ENCODE results near the gene TUBA8.
"Not testable (repeated sequence)": the region's sequence is repeated elsewhere in the genome, so short reads cannot be mapped to it uniquely, and the experiment has no call there.

TUBA8 gene

DNA sequence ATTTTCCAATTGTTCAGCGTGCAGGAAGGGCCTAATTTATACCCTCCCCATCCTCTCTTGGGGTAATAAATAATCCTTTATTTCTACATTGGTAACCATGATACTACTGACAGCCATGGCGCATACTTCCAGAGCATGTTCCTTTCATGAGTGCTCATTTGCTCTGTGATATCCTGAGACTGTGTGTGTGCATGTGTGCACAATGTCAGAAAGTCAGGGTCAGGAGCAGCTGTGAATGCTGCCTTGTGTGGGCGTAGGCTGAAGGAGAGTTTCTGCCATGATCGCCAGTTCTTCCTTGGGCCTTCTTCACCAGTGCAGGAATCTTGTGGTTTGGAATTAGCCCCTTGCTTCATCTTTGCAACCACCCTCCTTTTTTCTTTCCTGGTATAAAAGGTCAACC is 10.2 kb downstream of the TUBA8 start:
- no peaks in the 10 kb centered on the region for H3K4me1 ChIP-seq (ENCODE audit: insufficient read depth, low read length)

DNA sequence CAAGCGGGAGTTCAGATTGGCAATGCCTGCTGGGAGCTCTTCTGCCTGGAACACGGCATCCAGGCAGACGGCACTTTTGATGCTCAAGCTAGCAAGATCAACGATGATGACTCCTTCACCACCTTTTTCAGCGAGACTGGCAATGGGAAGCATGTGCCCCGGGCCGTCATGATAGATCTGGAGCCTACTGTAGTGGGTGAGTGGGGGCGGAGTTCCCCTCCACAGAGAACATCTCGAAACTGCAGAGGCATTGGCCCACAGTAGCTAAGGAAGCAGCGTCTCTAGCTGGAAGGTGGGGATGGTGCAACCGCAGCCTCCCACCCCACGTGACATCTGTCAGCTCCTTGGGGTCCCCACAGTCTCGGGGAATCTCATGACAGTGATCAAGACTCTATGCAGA is 10.9 kb downstream of the TUBA8 start:
- H3K27ac ChIP-seq (ENCODE audit: low read depth, low read length), result no peak overlapping the region
- H3K4me1 ChIP-seq (ENCODE audit: insufficient read depth, low read length), result no peaks in the 10 kb centered on the region

More for the DNA sequence above, 10.2 kb downstream of the TUBA8 start:
- Histone ChIP-seq H3K27ac (ENCODE audit: low read depth, low read length) (no peak overlapping the region), H3K9me3 (ENCODE audit: low read length) (no peaks in the 10 kb centered on the region), H3K4me3 (ENCODE audit: low read depth in 1 of 2, low read length in 2 of 2) (no peak overlapping the region), H3K27me3 (ENCODE audit: control insufficient read depth in 1 of 2, insufficient read depth in 2 of 2, low read length in 2 of 2) (no peaks in the 10 kb centered on the region), H3K9ac (ENCODE audit: low read length) (no peak overlapping the region), H3K36me3 (ENCODE audit: insufficient read depth, low read length) (no peaks in the 10 kb centered on the region)

DNA sequence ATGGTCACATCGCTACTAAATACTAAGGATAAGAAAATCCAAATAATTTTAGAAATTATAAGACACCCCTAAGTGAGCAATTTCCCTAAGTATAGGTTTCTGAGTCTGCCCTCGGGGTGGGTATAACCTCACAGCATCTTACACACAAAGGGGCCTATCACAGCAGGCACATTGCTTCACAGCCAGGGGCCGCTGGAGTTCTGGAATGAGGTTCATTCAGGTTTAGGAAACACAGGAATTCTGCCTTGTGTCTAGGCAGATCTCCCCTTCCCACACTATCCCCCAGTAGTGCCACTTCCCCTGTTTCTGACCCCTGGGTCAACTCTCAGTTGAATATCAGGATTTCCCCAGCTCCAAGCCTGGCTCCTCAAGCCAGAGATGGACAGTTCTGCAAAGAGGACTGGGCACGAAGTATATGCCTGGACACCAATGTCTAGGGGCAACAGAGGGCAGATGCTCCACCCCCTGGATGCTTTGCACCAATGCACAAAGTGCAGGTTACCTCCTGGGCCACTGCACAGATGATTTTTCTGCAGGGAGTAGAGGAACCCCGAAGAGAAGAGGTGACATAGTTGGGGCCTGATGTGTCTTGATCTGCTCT is 11.4 kb downstream of the TUBA8 start:
- Histone ChIP-seq H3K9ac (ENCODE audit: low read length) (no peak overlapping the region), H3K4me3 (ENCODE audit: low read depth in 1 of 2, low read length in 2 of 2) (no peak overlapping the region), H3K27me3 (ENCODE audit: control insufficient read depth in 1 of 2, insufficient read depth in 2 of 2, low read length in 2 of 2) (no peaks in the 10 kb centered on the region), H3K4me1 (ENCODE audit: insufficient read depth, low read length) (no peaks in the 10 kb centered on the region), H3K36me3 (ENCODE audit: insufficient read depth, low read length) (no peaks in the 10 kb centered on the region), H3K27ac (ENCODE audit: low read depth, low read length) (no peak overlapping the region), H3K9me3 (ENCODE audit: low read length) (no peaks in the 10 kb centered on the region)

More for the DNA sequence above, 10.9 kb downstream of the TUBA8 start:
- H3K9me3 ChIP-seq (ENCODE audit: low read length), result no peaks in the 10 kb centered on the region
- no peak overlapping the region for H3K4me3 ChIP-seq (ENCODE audit: low read depth in 1 of 2, low read length in 2 of 2)
- no peak overlapping the region for H3K9ac ChIP-seq (ENCODE audit: low read length)
- no peaks in the 10 kb centered on the region for H3K27me3 ChIP-seq (ENCODE audit: control insufficient read depth in 1 of 2, insufficient read depth in 2 of 2, low read length in 2 of 2)
- no peaks in the 10 kb centered on the region for H3K36me3 ChIP-seq (ENCODE audit: insufficient read depth, low read length)

DNA sequence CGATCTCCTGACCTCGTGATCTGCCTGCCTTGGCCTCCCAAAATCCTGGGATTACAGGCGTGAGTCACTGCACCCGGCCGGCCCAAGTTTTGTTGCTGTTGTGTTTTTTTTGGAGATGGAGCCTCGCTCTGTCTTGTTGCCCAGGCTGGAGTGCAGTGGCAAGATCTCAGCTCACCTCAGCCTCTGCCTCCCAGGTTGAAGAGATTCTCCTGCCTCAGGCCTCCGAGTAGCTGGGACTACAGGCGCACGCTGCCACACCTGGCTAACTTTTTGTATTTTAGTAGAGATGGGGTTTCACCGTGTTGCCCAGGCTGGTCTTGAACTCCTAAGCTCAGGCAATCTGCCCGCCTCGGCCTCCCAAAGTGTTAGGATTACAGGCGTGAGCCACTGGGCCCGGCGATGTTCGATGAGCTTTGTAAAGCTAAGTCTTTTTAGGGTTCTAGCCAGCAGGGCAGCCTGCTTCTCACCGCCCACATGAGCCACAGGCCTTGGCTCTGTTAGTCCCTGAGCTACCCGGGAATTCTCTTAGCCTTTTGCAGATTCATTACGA is 12.9 kb downstream of the TUBA8 start:
- not testable (repeated sequence) for H3K27me3 ChIP-seq (ENCODE audit: control insufficient read depth in 1 of 2, insufficient read depth in 2 of 2, low read length in 2 of 2); H3K9ac ChIP-seq (ENCODE audit: low read length); H3K4me3 ChIP-seq (ENCODE audit: low read depth in 1 of 2, low read length in 2 of 2); H3K4me1 ChIP-seq (ENCODE audit: insufficient read depth, low read length); H3K36me3 ChIP-seq (ENCODE audit: insufficient read depth, low read length); H3K9me3 ChIP-seq (ENCODE audit: low read length); H3K27ac ChIP-seq (ENCODE audit: low read depth, low read length)

DNA sequence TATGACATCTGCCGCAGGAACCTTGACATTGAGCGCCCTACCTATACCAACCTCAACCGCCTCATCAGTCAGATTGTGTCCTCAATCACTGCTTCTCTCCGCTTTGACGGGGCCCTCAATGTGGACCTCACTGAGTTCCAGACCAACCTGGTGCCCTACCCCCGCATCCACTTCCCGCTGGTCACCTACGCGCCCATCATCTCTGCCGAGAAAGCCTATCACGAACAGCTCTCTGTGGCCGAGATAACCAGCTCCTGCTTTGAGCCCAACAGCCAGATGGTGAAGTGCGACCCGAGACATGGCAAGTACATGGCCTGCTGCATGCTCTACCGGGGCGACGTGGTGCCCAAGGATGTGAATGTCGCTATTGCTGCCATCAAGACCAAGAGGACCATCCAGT is 16.0 kb downstream of the TUBA8 start:
- Histone ChIP-seq H3K36me3 (ENCODE audit: insufficient read depth, low read length) (no peaks in the 10 kb centered on the region), H3K9me3 (ENCODE audit: low read length) (no peaks in the 10 kb centered on the region), H3K4me3 (ENCODE audit: low read depth in 1 of 2, low read length in 2 of 2) (no peak overlapping the region), H3K4me1 (ENCODE audit: insufficient read depth, low read length) (no peaks in the 10 kb centered on the region), H3K27ac (ENCODE audit: low read depth, low read length) (no peak overlapping the region), H3K9ac (ENCODE audit: low read length) (no peak overlapping the region), H3K27me3 (ENCODE audit: control insufficient read depth in 1 of 2, insufficient read depth in 2 of 2, low read length in 2 of 2) (no peaks in the 10 kb centered on the region)

DNA sequence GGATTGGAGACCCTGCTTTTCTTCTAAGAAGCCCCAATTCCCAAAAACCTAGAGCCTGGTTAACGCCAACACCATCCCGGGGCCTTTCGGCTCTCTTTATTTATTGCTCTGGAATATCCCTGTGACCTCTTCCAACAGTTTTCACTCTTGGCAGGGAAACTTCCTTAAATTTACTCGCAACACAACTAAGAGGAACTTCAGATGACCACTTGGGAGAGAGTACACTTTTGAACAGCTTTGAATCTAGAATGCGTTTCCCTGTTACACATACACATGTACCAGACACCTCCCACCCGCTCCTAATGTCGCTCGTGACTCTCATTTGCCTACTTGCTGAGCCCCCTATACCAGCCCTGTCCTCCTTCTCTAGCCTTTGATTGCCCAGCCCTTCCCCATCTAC is 19.4 kb downstream of the TUBA8 start:
- Histone ChIP-seq H3K9me3 (ENCODE audit: low read length) (no peaks in the 10 kb centered on the region), H3K36me3 (ENCODE audit: insufficient read depth, low read length) (no peaks in the 10 kb centered on the region), H3K9ac (ENCODE audit: low read length) (no peak overlapping the region), H3K4me1 (ENCODE audit: insufficient read depth, low read length) (no peaks in the 10 kb centered on the region), H3K27me3 (ENCODE audit: control insufficient read depth in 1 of 2, insufficient read depth in 2 of 2, low read length in 2 of 2) (no peaks in the 10 kb centered on the region), H3K27ac (ENCODE audit: low read depth, low read length) (no peak overlapping the region), H3K4me3 (ENCODE audit: low read depth in 1 of 2, low read length in 2 of 2) (no peak overlapping the region)

DNA sequence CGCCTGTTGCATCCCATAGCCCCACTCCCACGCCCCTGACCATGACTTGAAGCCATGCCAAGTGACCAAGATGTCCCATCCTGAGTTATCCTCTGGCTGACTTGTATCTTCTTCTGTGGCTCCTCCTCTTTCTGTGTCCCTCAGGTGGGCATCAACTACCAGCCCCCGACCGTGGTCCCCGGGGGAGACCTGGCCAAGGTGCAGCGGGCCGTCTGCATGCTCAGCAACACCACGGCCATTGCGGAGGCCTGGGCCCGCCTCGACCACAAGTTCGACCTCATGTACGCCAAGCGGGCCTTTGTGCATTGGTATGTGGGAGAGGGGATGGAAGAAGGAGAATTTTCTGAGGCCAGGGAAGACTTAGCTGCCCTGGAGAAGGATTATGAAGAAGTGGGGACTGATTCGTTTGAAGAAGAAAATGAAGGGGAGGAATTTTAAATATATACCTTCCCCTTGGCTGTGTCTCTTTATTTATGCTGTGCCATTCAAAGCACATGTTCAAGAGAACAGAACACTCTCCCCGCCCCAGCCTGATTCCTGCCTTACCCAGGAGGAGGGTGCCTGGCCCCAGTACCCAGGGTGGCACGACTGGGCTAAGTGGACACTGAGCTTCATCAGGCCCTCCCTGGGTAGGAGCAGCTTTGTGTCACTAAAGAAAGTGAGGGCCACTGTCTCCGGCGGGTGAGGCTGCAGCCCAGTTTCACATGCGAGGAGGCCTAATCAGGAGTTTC is 20.3 kb downstream of the TUBA8 start:
- H3K27ac ChIP-seq (ENCODE audit: low read depth, low read length), result no peak overlapping the region
- H3K27me3 ChIP-seq (ENCODE audit: control insufficient read depth in 1 of 2, insufficient read depth in 2 of 2, low read length in 2 of 2), result no peaks in the 10 kb centered on the region
- H3K4me1 ChIP-seq (ENCODE audit: insufficient read depth, low read length), result no peaks in the 10 kb centered on the region
- no peaks in the 10 kb centered on the region for H3K9me3 ChIP-seq (ENCODE audit: low read length)
- H3K4me3 ChIP-seq (ENCODE audit: low read depth in 1 of 2, low read length in 2 of 2), result no peak overlapping the region
- H3K36me3 ChIP-seq (ENCODE audit: insufficient read depth, low read length), result no peaks in the 10 kb centered on the region
- H3K9ac ChIP-seq (ENCODE audit: low read length), result no peak overlapping the region

DNA sequence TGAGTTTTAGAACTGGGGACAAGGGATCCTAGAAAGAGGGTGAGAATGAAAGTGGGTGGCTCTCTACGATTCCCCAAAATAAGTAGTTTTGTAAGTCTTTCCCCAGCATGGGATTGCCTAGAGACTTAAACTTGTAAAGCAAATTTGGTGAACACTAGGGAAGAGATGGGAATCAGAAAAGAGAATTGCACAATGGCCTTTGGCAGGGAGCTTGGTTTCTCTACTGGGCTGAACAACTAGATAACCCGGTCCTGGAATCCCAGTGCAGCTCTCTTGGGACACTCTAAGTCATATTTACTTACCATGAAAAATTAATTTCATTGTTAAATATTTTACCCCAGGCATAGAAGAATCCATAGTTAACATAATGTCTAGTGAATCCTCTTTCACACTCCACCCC is 22.8 kb downstream of the TUBA8 start:
- Histone ChIP-seq H3K27ac (ENCODE audit: low read depth, low read length) (no peak overlapping the region), H3K4me3 (ENCODE audit: low read depth in 1 of 2, low read length in 2 of 2) (no peak overlapping the region), H3K27me3 (ENCODE audit: control insufficient read depth in 1 of 2, insufficient read depth in 2 of 2, low read length in 2 of 2) (no peaks in the 10 kb centered on the region), H3K9me3 (ENCODE audit: low read length) (no peaks in the 10 kb centered on the region), H3K36me3 (ENCODE audit: insufficient read depth, low read length) (no peaks in the 10 kb centered on the region), H3K9ac (ENCODE audit: low read length) (no peak overlapping the region), H3K4me1 (ENCODE audit: insufficient read depth, low read length) (no peaks in the 10 kb centered on the region)

DNA sequence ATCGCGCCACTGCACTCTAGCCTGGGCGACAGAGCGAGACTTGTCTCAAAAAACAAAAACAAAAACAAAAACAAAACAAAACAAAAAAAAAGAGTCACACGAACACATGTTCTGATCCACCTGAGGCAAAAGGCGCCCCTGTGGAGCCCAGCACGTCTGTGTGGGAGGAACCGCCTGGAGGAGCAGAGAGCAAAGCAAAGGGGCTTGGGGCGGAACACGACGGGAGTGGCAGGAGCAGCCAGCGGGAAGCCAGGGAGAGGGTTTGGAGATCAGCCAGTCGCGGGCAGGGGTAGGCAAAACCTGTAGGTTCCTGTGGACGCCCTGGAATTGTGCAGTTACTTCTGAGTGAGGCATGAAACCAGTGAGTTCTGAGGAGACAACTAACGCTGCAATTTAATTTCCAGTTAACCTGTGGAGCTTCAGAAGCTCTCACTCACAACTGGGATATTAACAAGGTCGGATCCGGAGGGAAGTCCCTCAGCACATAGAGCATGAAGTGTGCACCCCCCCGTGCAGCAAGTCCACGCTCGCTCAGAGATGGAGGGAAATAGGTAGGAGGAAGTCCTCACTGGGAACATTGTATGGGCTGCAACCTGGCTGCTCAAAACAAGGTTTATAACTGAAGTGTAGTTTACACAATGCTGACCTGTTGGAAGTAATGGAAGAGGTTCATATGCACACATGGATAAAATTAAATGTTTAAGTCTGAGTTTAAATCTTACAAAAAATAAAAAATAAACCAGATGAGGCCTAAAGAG is 26.1 kb downstream of the TUBA8 start:
- Histone ChIP-seq H3K4me1 (ENCODE audit: insufficient read depth, low read length) (no peaks in the 10 kb centered on the region), H3K27ac (ENCODE audit: low read depth, low read length) (no peak overlapping the region), H3K27me3 (ENCODE audit: control insufficient read depth in 1 of 2, insufficient read depth in 2 of 2, low read length in 2 of 2) (no peaks in the 10 kb centered on the region), H3K9ac (ENCODE audit: low read length) (no peak overlapping the region), H3K4me3 (ENCODE audit: low read depth in 1 of 2, low read length in 2 of 2) (no peak overlapping the region), H3K36me3 (ENCODE audit: insufficient read depth, low read length) (no peaks in the 10 kb centered on the region), H3K9me3 (ENCODE audit: low read length) (no peaks in the 10 kb centered on the region)

DNA sequence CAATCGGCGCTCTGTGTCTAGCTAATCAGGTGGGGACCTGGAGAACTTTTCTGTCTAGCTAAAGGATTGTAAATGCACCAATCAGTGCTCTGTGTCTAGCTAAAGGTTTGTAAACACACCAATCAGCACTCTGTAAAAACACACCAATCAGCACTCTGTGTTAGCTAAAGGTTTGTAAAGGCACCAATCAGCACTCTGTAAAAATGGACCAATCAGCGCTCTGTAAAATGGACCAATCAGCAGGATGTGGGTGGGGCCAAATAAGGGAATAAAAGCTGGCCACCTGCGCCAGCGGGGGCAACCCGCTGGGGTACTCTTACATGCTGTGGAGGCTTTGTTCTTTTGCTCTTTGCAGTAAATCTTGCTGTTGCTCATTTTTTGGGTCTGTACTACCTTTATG is 30.4 kb downstream of the TUBA8 start:
- H3K27me3 ChIP-seq (ENCODE audit: control insufficient read depth in 1 of 2, insufficient read depth in 2 of 2, low read length in 2 of 2); H3K4me3 ChIP-seq (ENCODE audit: low read depth in 1 of 2, low read length in 2 of 2); H3K9me3 ChIP-seq (ENCODE audit: low read length): not testable (repeated sequence)

DNA sequence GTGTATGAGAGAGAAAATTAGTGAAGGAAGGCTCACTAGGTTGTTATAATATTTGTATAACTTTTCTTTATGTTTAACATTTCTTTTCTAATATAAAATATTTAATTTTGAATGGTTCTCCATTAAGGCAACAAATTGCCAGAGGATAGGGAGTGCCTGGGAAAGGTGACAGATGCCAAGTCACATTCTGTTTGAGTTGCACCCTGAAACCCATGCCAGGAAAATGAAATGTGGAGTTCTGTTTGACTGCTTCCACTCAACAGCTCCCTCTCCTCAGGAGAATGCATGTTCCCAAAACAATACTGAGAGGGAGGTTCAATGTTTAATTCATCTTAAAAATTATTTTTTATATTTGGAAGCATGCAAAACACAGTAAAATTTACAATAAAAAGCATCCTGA is 33.5 kb downstream of the TUBA8 start:
- Histone ChIP-seq H3K9ac (ENCODE audit: low read length) (no peak overlapping the region), H3K27ac (ENCODE audit: low read depth, low read length) (no peak overlapping the region), H3K27me3 (ENCODE audit: control insufficient read depth in 1 of 2, insufficient read depth in 2 of 2, low read length in 2 of 2) (no peaks in the 10 kb centered on the region), H3K4me1 (ENCODE audit: insufficient read depth, low read length) (no peaks in the 10 kb centered on the region), H3K4me3 (ENCODE audit: low read depth in 1 of 2, low read length in 2 of 2) (no peak overlapping the region), H3K9me3 (ENCODE audit: low read length) (no peaks in the 10 kb centered on the region), H3K36me3 (ENCODE audit: insufficient read depth, low read length) (no peaks in the 10 kb centered on the region)

More for the DNA sequence above, 30.4 kb downstream of the TUBA8 start:
- not testable (repeated sequence) for H3K27ac ChIP-seq (ENCODE audit: low read depth, low read length); H3K4me1 ChIP-seq (ENCODE audit: insufficient read depth, low read length); H3K9ac ChIP-seq (ENCODE audit: low read length); H3K36me3 ChIP-seq (ENCODE audit: insufficient read depth, low read length)

All from muscle layer of colon (tissue), 2 donors.